Tibial nerve (tissue), 4 donors: Measurements from ENCODE around the gene GJA1. TPM values are rescaled to one million over a fixed set of nuclear protein-coding genes. Genes with fewer than 3 reads are reported as not detected.

ENCODE experiments used
- DNase-seq, 2 donors: peaks; one replicate each; pipeline ENCODE4 v3.0.0-alpha.2; 2019; ENCODE audit warnings: low spot score in 2 of 2
- H3K27ac ChIP-seq, 4 donors: fragments of 200-600 bp; sonication (generic) in 3 of 4; one replicate each; pipeline ENCODE4 v1.5.1; 2017 to 2019; ENCODE audit warnings: mild to moderate bottlenecking in 1 of 4
- H3K27me3 ChIP-seq, 2 donors: fragments of 200-600 bp; sonication (generic) in 1 of 2; one replicate each; pipeline versions ENCODE4 v1.5.1 to v1.6.0; 2017 to 2019
- H3K36me3 ChIP-seq, 3 donors: fragments of 200-600 bp; sonication (generic); one replicate each; pipeline ENCODE4 v1.5.1; 2018 to 2019
- H3K4me1 ChIP-seq, 4 donors: fragments of 200-600 bp; sonication (generic) in 3 of 4; one replicate each; pipeline ENCODE4 v1.5.1; 2017 to 2019
- H3K4me3 ChIP-seq, 4 donors: fragments of 200-600 bp; sonication (generic) in 3 of 4; one replicate each; pipeline ENCODE4 v1.5.1; 2017 to 2019; ENCODE audit warnings: mild to moderate bottlenecking in 1 of 4, moderate library complexity in 1 of 4
- H3K9me3 ChIP-seq, 4 donors: fragments of 200-600 bp; sonication (generic) in 3 of 4; one replicate each; pipeline ENCODE4 v1.5.1; 2017 to 2019
- CTCF ChIP-seq, 5 experiments: fragments of 200-600 bp in 3 of 5; fragments of 450-650 bp in 2 of 5; sonication (generic) in 3 of 5; IDR thresholded peaks; one replicate each; pipeline ENCODE4 v1.5.1; 2016 to 2019; ENCODE audit warnings: antibody characterized with exemption in 5 of 5, mild to moderate bottlenecking in 3 of 5, moderate library complexity in 2 of 5
- EP300 ChIP-seq, 2 donors: sonication (generic); formaldehyde crosslinking; IDR thresholded peaks; one replicate each; pipeline ENCODE4 v1.6.1; 2017; ENCODE audit warnings: antibody characterized with exemption in 2 of 2, mild to moderate bottlenecking in 1 of 2
- POLR2A ChIP-seq, 2 donors: fragments of 450-650 bp; IDR thresholded peaks; one replicate each; pipeline ENCODE4 v1.6.1; 2017; ENCODE audit warnings: antibody characterized with exemption in 2 of 2, mild to moderate bottlenecking in 2 of 2, moderate library complexity in 2 of 2
- WGBS, 2 donors: methylation state at CpG; one replicate each; pipeline ENCODE4 v1.1.5; 2018; 5-methylcytosine and 5-hydroxymethylcytosine counted together
- total RNA-seq, 4 donors: library from RNA; depleted of rRNA; stranded (reverse); fragments of >200 nt; gene quantifications; one replicate each; pipeline ENCODE4 v1.1.0, GENCODE V29; 2016

Gene GJA1
- total RNA-seq, 4 donors from 2014 or later = 37.7 to 44.7 (median 41.6) TPM

DNA sequence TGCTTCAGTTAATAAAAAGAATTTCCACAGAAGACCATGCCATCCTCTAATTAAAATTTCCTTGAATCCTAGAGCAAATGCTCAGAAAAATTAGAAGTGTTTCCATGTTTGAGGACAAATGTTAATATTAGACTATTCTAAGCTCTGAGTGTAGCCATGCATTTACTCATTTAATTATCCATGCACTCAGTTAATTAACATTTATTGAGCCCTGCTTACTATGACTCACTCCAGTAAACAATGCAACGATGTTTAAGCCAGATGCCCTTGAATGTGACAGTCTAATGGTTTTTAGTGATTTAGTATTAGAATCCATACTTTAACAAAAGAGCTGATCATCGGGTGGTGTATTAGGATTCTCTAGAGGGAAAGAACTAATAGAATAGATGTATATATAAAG is 37.3 kb upstream of the GJA1 start:
- H3K27me3 ChIP-seq = no peaks in the 10 kb centered on the region
- 61 to 69% methylated on average over 2 of the region's 2 CpGs for WGBS, 2 donors

DNA sequence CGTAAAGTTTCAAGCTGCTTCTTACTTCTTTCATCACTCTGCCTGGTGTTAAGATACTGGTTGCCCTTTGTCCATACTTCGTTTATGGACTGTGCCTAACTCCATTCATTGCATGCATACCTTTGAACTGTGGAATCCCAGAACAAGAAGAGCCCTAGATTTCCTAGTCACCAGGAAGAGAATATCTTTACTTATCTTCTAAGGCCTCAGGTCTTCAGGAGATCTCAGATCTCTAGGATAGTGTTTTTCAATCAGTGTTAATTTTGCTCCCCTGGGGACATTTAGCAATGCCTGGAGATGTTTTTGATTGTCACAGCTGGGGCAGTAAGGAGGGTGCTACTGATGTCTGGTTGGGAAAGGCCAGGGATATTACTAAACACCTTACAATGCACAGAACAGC is 35.5 kb upstream of the GJA1 start:
- Histone ChIP-seq H3K27ac (peak overlapping the region in 1 of 4 donors; percentile 37), H3K27me3 (no peaks in the 10 kb centered on the region), H3K36me3 (no peaks in the 10 kb centered on the region), H3K4me3 (no peak overlapping the region), H3K9me3 (no peaks in the 10 kb centered on the region), H3K4me1 (no peaks in the 10 kb centered on the region)
- WGBS, 2 donors = 39 to 51% methylated on average over 2 of the region's 2 CpGs
- TF ChIP-seq POLR2A (IDR thresholded peaks at IDR 0.05) (no peak), CTCF (IDR thresholded peaks at IDR 0.05) (no peak), EP300 (IDR thresholded peaks at IDR 0.05) (no peak)
- no peak for DNase-seq

More for the DNA sequence above, 37.3 kb upstream of the GJA1 start:
- Histone ChIP-seq H3K27ac (no peak overlapping the region), H3K36me3 (no peaks in the 10 kb centered on the region), H3K4me1 (no peaks in the 10 kb centered on the region), H3K4me3 (no peak overlapping the region), H3K9me3 (no peaks in the 10 kb centered on the region)
- TF ChIP-seq EP300 (IDR thresholded peaks at IDR 0.05) (no peak), POLR2A (IDR thresholded peaks at IDR 0.05) (no peak), CTCF (IDR thresholded peaks at IDR 0.05) (no peak)
- DNase-seq = no peak

DNA sequence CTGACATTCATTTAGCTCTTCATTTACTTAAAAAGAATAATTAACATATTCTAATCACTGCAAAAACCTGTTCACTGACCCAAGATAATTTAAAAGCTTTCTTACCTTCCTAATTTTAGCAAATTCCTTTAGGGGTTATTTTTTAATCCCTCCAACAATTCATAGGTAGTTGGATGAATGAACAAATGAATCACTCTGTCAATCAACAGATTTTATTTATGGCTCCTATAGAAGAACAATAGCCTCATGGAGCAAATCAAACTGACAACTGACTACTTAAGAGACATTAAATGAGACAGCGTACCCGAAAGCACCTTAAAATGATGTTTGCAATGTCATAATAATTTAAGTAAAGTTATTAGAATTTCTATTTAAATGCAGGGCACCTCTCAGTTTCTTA is 31.5 kb upstream of the GJA1 start:
- Histone ChIP-seq H3K4me3 (no peak overlapping the region), H3K4me1 (no peaks in the 10 kb centered on the region), H3K27ac (no peak overlapping the region), H3K36me3 (no peaks in the 10 kb centered on the region), H3K9me3 (no peaks in the 10 kb centered on the region), H3K27me3 (no peaks in the 10 kb centered on the region)
- TF ChIP-seq CTCF (IDR thresholded peaks at IDR 0.05) = no peak
- no peak for TF ChIP-seq EP300 (IDR thresholded peaks at IDR 0.05)
- TF ChIP-seq POLR2A (IDR thresholded peaks at IDR 0.05) = no peak
- no peak for DNase-seq
- 85 to 91% methylated on average over 2 of the region's 2 CpGs for WGBS, 2 donors

GRCh38 chr6:121405306-121405705 is 30.1 kb upstream of the GJA1 start:
- Histone ChIP-seq H3K4me1 (no peaks in the 10 kb centered on the region), H3K9me3 (no peaks in the 10 kb centered on the region), H3K4me3 (no peak overlapping the region), H3K27ac (no peak overlapping the region), H3K36me3 (no peaks in the 10 kb centered on the region), H3K27me3 (no peaks in the 10 kb centered on the region)
- no peak for TF ChIP-seq EP300 (IDR thresholded peaks at IDR 0.05)
- no peak for TF ChIP-seq CTCF (IDR thresholded peaks at IDR 0.05)
- no peak for TF ChIP-seq POLR2A (IDR thresholded peaks at IDR 0.05)
- no peak for DNase-seq
- 80 to 85% methylated on average over 9 of the region's 9 CpGs for WGBS, 2 donors

DNA sequence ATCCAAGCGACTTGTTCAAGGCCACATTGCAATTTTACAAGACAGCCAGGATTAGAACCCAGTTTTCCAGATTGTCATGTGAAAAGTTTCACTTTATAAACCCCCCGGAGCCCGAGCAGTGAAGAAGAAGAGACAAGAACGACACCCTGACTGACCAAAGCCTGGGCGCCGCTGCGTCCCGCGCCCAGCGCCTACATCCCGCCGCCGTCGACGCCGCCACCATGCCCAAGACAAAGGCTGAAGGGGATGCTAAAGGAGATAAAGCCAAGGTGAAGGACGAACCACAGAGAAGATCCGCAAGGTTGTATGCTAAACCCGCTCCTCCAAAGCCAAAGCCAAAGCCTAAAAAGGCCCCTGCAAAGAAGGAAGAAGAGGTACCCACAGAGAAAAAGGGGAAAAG is 27.1 kb upstream of the GJA1 start:
- Histone ChIP-seq H3K36me3 (no peaks in the 10 kb centered on the region), H3K4me1 (no peaks in the 10 kb centered on the region), H3K9me3 (no peaks in the 10 kb centered on the region), H3K27ac (no peak overlapping the region), H3K27me3 (no peaks in the 10 kb centered on the region), H3K4me3 (no peak overlapping the region)
- no peak for DNase-seq
- WGBS, 2 donors = 88 to 92% methylated on average over 19 of the region's 19 CpGs
- no peak for TF ChIP-seq POLR2A (IDR thresholded peaks at IDR 0.05)
- no peak for TF ChIP-seq CTCF (IDR thresholded peaks at IDR 0.05)
